Parathyroid adenoma (tissue), 2 donors: ENCODE data around the gene HPS1.

Experiments
- H2AFZ ChIP-seq: fragments of 300-600 bp; sonication (generic); one replicate; pipeline ENCODE4 v1.7.0; 2017; ENCODE audit warnings: antibody characterized with exemption, mild to moderate bottlenecking
- H3K27ac ChIP-seq: fragments of 300-600 bp; sonication (generic); one replicate; pipeline ENCODE4 v1.7.0; 2017
- H3K27me3 ChIP-seq: fragments of 300-600 bp; sonication (generic); one replicate; pipeline ENCODE4 v1.7.0; 2017; ENCODE audit warnings: low read length; ENCODE audit not compliant: control insufficient read depth, insufficient read depth
- H3K36me3 ChIP-seq: fragments of 300-600 bp; sonication (generic); one replicate; pipeline ENCODE4 v1.7.0; 2017; ENCODE audit warnings: low read length; ENCODE audit not compliant: control insufficient read depth, insufficient read depth
- H3K4me1 ChIP-seq: fragments of 300-600 bp; sonication (generic); one replicate; pipeline ENCODE4 v1.7.0; 2017; ENCODE audit warnings: control low read depth
- H3K4me2 ChIP-seq: fragments of 300-600 bp; sonication (generic); one replicate; pipeline ENCODE4 v1.7.0; 2017; ENCODE audit warnings: low read length
- H3K4me3 ChIP-seq: fragments of 300-600 bp; sonication (generic); one replicate; pipeline ENCODE4 v1.7.0; 2017; ENCODE audit warnings: low read depth, low read length
- H3K79me2 ChIP-seq: fragments of 300-600 bp; sonication (generic); one replicate; pipeline ENCODE4 v1.7.0; 2017; ENCODE audit warnings: control low read depth
- H3K9ac ChIP-seq: fragments of 300-600 bp; sonication (generic); one replicate; pipeline ENCODE4 v1.7.0; 2017; ENCODE audit warnings: mild to moderate bottlenecking
- H3K9me3 ChIP-seq: fragments of 300-600 bp; sonication (generic); one replicate; pipeline ENCODE4 v1.7.0; 2017; ENCODE audit warnings: low read length; ENCODE audit not compliant: control insufficient read depth
- TF ChIP-seq, protein P1 (sequence below): fragments of 300-600 bp; sonication (generic); IDR thresholded peaks from one replicate; pipeline ENCODE4 v1.7.0; 2017; ENCODE audit warnings: antibody characterized with exemption, mild to moderate bottlenecking
- donor health status: primary hyperparathyroidism.

HPS1 gene

DNA sequence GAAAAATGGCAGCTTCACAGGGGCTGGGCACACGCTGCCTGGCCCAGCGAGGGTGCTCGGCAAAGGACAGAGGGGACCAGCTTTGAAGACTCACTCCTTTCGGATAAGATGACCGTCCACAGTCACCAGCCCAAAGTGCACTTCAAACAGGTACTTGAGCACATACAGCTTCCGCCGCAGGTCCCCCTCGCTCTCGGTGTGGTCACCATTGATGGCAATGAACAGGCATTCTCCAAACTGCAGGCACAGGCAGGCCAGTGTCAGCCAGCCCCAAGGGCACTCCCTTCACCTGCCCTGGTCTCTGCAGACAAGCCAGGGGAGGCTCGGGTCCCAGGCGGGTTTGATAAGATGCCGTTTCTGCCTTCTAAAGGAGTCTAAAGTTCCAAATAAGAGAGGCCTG lies 11.6 kb downstream of the HPS1 start:
- H3K9me3 ChIP-seq, result no peaks in the 10 kb centered on the region
- no peaks in the 10 kb centered on the region for H3K36me3 ChIP-seq
- no peaks in the 10 kb centered on the region for H3K4me1 ChIP-seq
- no peak overlapping the region for H3K27ac ChIP-seq
- no peaks in the 10 kb centered on the region for H3K79me2 ChIP-seq
- H2AFZ ChIP-seq, result no peak overlapping the region
- H3K4me3 ChIP-seq, result no peak overlapping the region
- H3K9ac ChIP-seq, result no peak overlapping the region
- TF ChIP-seq, protein P1, sequence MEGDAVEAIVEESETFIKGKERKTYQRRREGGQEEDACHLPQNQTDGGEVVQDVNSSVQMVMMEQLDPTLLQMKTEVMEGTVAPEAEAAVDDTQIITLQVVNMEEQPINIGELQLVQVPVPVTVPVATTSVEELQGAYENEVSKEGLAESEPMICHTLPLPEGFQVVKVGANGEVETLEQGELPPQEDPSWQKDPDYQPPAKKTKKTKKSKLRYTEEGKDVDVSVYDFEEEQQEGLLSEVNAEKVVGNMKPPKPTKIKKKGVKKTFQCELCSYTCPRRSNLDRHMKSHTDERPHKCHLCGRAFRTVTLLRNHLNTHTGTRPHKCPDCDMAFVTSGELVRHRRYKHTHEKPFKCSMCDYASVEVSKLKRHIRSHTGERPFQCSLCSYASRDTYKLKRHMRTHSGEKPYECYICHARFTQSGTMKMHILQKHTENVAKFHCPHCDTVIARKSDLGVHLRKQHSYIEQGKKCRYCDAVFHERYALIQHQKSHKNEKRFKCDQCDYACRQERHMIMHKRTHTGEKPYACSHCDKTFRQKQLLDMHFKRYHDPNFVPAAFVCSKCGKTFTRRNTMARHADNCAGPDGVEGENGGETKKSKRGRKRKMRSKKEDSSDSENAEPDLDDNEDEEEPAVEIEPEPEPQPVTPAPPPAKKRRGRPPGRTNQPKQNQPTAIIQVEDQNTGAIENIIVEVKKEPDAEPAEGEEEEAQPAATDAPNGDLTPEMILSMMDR, result no peak
- no peaks in the 10 kb centered on the region for H3K27me3 ChIP-seq
- H3K4me2 ChIP-seq, result no peak overlapping the region

DNA sequence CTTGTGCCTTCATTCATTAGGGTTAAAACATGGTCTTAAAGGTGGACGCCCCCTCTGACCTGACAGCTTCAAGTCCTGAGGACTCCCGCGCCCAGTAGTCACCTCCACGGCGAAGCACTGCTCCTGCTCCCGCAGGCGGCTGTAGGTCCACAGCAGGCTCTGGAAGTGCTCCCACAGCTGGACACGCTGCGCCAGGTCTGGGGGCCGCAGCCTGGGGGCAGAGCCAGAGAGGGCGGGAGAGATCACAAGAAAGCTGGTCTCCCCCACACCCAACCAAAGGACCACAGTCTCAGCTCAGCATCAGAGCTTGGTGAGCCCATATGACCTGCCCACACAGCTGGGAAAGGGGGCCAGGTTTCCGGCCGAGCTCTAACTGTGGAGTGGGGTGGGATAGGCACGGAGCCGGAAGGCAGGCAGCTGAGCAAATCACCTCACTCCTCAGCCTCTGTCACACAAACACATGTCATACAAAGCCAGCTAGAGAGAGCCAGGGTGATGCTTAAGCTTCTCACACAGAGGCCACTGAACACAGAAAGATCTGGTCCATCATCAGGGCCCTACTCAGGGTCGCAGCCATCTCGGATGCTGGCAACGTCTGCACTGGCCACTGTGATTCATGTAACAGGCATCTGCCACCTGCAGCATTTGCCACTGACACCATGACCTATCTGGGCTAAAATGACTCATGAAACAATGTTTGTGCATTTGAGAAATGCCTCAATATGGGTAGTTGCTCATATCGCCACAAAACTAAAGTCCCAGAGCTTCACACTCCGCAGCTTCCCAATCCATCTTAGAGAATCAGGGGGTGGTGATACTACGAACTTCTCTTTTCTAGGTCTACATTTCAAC lies 12.6 kb downstream of the HPS1 start:
- no peaks in the 10 kb centered on the region for H3K4me1 ChIP-seq
- H2AFZ ChIP-seq, result no peak overlapping the region
- H3K27ac ChIP-seq, result no peak overlapping the region
- no peaks in the 10 kb centered on the region for H3K79me2 ChIP-seq
- no peaks in the 10 kb centered on the region for H3K27me3 ChIP-seq
- H3K4me3 ChIP-seq, result no peak overlapping the region
- H3K9me3 ChIP-seq, result no peaks in the 10 kb centered on the region
- TF ChIP-seq, protein P1, result no peak
- H3K36me3 ChIP-seq, result no peaks in the 10 kb centered on the region
- H3K4me2 ChIP-seq, result no peak overlapping the region
- no peak overlapping the region for H3K9ac ChIP-seq

DNA sequence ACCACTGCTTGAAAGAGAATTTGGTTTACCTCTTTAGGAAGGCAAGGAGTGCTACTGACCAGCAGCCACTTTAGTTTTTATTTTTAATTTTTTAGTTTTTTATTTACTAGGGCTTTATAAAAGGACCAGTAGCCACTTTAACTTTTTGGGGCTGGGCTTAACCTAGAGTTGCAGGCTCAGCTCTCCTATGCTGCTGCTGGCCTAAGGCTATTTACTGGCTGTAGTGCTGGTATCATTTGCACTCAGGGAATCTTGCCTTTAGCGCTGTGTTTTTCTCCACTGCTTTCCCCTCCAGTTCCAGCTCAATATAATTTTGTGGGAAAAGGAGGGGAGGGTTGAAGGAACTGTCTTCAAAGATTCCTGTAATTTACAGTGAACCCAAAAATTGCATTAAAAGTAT lies 13.4 kb downstream of the HPS1 start:
- H3K4me3 ChIP-seq, result no peak overlapping the region
- H3K79me2 ChIP-seq, result no peaks in the 10 kb centered on the region
- H3K27me3 ChIP-seq, result no peaks in the 10 kb centered on the region
- H3K36me3 ChIP-seq, result no peaks in the 10 kb centered on the region
- H3K27ac ChIP-seq, result no peak overlapping the region
- no peaks in the 10 kb centered on the region for H3K4me1 ChIP-seq
- H3K9ac ChIP-seq, result no peak overlapping the region
- TF ChIP-seq, protein P1, result no peak
- no peak overlapping the region for H3K4me2 ChIP-seq
- H3K9me3 ChIP-seq, result no peaks in the 10 kb centered on the region
- H2AFZ ChIP-seq, result no peak overlapping the region

DNA sequence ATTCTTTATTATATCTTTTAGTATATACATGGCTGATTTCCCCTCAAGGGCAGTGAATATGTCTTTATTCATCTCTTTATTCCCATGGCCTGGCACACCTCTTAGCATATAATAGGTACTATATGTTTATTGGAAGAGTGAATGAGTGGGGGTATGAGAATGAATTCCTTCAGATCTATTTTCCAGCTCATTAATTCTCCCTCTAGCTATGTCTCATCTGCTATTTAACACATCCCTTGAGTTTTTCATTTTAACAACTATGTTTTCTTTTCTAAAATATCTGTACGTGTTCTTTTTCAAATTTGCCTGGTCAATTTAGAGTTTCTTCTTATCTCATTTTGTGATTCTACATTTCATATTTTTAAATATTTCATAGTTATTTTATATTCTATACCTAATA lies 14.4 kb downstream of the HPS1 start:
- no peaks in the 10 kb centered on the region for H3K4me1 ChIP-seq
- no peak overlapping the region for H3K27ac ChIP-seq
- no peak overlapping the region for H3K9ac ChIP-seq
- no peak overlapping the region for H3K4me2 ChIP-seq
- no peak overlapping the region for H2AFZ ChIP-seq
- no peaks in the 10 kb centered on the region for H3K9me3 ChIP-seq
- H3K79me2 ChIP-seq, result no peaks in the 10 kb centered on the region
- H3K27me3 ChIP-seq, result no peaks in the 10 kb centered on the region
- H3K4me3 ChIP-seq, result no peak overlapping the region
- no peaks in the 10 kb centered on the region for H3K36me3 ChIP-seq
- TF ChIP-seq, protein P1, result no peak

DNA sequence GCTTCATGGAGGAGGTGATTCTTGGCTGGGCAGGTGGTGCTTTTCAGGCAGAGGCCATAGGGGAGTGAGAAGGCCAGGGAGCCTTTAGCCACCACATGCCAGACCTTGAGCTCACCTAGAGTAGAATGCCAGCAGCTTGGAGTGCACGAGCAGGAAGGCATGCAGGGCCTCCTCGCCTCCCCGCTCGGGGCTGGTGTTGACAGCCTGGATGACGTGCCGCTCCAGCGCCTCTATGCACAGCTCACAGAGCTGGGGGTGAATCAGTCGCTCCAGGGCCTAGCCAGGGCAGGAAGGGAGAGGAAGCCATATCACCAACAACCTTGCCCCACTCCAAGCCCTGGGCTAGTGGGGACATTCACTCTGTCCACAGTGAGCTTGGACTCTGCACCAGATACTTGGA lies 15.7 kb downstream of the HPS1 start:
- no peaks in the 10 kb centered on the region for H3K9me3 ChIP-seq
- no peak overlapping the region for H3K4me3 ChIP-seq
- H3K4me2 ChIP-seq, result no peak overlapping the region
- H3K79me2 ChIP-seq, result no peaks in the 10 kb centered on the region
- TF ChIP-seq, protein P1, result no peak
- H3K27ac ChIP-seq, result no peak overlapping the region
- H3K36me3 ChIP-seq, result no peaks in the 10 kb centered on the region
- H3K27me3 ChIP-seq, result no peaks in the 10 kb centered on the region
- no peak overlapping the region for H3K9ac ChIP-seq
- H3K4me1 ChIP-seq, result no peaks in the 10 kb centered on the region
- H2AFZ ChIP-seq, result no peak overlapping the region
